Stimulated activated CD4-positive, alpha-beta T cell treated with anti-CD3 and anti-CD28 coated beads, Interleukin-12 subunit alpha, Interleukin-12 subunit beta, amount 100 ng/mL, for 48 hours (primary cell): Measurements from ENCODE around the gene CD28.
A peak's percentile ranks its signal among the peaks of the same experiment; 100 is the strongest.
"Not testable (repeated sequence)": the region's sequence is repeated elsewhere in the genome, so short reads cannot be mapped to it uniquely, and the experiment has no call there.

Experiments
- DNase-seq, 3 donors: peaks; one replicate each; pipeline ENCODE4 v3.0.0-alpha.2; 2020; ENCODE audit warnings: low read depth in 2 of 3, low spot score in 1 of 3

Gene CD28

GRCh38 chr2:203781151-203781550 lies 74.7 kb downstream of the CD28 start:
- DNase-seq, result no peak

- DNase-seq, result peak; percentile 57 to 78 (median 69)
These were observed 76.0 kb downstream of the CD28 start for GRCh38 chr2:203782262-203782976.

GRCh38 chr2:203783496-203784203 lies 77.2 kb downstream of the CD28 start:
- no peak for DNase-seq

GRCh38 chr2:203784710-203785270 lies 78.4 kb downstream of the CD28 start:
- not testable (repeated sequence) for DNase-seq

- DNase-seq, result not testable (repeated sequence)
These were observed 79.1 kb downstream of the CD28 start for GRCh38 chr2:203785391-203786110.

GRCh38 chr2:203786549-203787351 lies 80.3 kb downstream of the CD28 start:
- DNase-seq, result no peak

- DNase-seq, result no peak
These were observed 81.5 kb downstream of the CD28 start for GRCh38 chr2:203787979-203788378.
